ENCODE measurements around the gene PEX3.
"Not testable (repeated sequence)": the region's sequence is repeated elsewhere in the genome, so short reads cannot be mapped to it uniquely, and the experiment has no call there.

PEX3 gene

DNA sequence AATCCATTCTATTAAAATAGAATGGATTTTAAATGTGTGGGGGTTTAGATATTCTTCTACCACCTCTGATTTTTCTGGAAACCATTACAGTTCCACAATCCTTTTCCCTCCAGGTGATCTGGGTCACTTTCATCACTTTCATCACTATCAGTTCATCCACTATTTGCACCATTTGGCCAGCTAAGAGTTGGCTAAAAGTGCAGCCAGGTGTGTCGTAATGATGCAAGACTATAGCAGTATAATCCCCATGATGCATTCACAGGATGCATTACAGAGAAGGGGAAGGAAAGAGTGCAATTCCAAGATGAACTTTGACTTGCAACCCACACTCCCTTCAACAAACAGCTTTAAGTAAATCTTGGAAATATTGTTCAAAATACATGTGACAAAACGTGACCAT lies 56.0 kb downstream of the PEX3 start:
- DNase-seq (ENCODE audit: low read depth, low spot score): no peak

DNA sequence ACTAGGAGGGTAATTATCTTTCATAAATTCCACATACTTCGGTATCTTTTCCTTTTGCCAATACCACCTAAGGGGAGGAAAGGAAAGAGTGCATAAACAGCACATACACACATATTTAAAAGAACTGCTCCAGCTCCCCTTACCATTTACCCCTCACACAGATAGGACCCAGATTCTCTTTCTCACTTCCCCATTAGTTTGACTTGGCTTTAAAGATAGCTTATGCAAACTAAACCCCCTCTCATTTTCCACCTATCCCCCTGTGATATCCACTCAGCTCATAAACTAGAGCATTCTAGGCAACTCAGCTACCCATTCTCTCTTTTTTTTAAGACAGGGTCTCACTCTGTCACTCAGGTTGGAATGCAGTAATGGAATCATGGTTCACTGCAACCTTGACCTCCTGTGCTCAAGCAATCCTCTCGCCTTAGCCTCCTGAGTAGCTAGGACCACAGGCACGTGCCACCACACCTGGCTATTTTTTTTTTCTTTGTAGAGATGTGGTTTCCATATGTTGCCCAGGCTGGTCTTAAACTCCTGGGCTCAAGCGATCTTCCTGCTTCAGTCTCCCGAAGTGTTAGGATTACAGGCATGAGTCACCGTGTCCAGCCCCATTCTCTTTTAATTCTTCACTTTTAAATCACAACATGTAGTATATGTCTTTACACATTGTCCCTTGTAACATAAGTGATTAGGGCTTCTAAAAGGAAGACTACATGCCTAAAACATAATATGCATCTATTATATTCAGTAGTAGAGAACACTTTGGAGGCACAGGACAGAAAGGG lies 56.9 kb downstream of the PEX3 start:
- DNase-seq (ENCODE audit: low read depth, low spot score): no peak

DNA sequence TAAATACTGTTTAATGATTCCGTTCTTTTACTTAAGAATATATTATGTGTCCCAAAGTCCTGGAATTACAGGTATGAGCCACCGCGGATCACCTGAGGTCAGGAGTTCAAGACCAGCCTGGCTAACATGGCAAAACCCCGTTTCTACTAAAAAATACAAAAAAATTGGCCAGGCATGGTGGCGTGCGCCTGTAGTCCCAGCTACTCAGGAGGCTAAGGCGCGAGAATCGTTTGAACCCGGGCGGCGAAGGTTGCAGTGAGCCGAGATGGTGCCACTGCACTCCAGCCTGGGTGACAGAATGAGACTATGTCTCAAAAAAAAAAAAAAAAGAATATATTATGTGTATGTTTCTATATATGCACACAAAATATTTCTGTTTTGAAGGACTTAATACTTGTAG lies 59.7 kb downstream of the PEX3 start:
- DNase-seq (ENCODE audit: low read depth, low spot score): not testable (repeated sequence)

DNA sequence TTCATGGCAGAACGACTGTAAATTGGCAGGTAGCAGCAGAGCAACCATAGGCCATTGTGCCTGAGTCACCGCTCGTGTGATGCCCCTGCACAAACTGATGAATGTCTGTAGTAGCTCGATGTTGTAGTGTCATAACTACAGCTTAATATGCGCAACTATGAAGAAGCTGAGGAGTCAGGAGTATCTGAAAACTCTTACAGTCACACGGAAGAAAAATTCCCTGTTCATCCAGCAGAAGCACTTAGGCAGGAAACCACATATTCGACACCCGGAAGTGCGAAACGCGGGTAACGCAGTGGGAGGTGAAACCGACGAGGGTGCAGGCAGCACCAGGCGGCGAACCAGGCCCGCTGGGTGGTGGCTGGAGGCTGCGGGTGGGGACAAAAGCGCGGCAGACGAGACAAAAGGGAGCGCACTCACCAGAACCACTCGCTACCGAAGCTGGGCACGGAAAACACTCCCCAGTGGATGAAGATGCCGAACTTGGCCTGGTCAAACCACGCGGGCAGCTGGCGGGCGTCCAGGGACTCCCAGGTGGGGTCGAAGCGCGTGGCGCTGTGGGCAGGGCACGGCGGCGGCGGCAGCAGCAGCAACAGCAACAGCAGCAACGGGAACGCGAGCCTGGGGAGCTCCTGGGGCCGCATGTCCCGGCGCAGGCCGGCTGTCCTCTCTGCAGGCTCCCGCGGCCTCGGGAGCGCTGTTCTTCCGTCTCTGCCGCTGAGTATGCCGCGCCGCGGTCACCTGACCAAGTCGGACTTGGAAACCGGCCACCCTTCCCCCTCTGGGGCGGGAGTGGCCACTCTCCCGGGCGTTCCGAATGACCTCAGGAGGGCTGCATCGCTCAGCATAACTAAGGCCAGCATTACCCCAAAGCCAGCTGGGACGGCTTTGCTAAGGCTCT lies 60.6 kb downstream of the PEX3 start, which contains the start of gene FUCA2:
FUCA2 (minus strand) TSS at position 730 of the 901 bp plus-strand sequence; CDS start at position 644, 86 bp downstream.
- DNase-seq (ENCODE audit: low read depth, low spot score): peak; percentile 53

DNA sequence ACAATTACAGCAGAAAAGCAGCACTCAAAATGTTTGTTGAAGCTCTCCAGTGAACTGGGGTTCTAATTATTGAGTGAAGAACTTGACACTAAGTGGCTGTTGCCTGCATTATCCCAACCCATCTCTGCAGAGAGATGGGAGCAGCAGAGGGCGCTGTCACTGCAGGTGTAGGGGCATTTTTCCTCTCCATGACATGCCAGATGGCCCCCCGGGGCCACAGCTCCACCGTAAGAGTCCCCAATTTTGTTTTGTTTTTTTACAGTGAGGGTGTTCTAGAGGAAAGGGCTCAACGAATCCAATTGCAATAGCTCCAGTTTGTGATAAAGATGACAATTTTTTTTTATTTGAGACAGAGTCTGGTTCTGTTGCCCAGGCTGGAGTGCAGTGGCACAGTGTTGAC lies 62.8 kb downstream of the PEX3 start:
- DNase-seq (ENCODE audit: low read depth, low spot score): no peak

DNA sequence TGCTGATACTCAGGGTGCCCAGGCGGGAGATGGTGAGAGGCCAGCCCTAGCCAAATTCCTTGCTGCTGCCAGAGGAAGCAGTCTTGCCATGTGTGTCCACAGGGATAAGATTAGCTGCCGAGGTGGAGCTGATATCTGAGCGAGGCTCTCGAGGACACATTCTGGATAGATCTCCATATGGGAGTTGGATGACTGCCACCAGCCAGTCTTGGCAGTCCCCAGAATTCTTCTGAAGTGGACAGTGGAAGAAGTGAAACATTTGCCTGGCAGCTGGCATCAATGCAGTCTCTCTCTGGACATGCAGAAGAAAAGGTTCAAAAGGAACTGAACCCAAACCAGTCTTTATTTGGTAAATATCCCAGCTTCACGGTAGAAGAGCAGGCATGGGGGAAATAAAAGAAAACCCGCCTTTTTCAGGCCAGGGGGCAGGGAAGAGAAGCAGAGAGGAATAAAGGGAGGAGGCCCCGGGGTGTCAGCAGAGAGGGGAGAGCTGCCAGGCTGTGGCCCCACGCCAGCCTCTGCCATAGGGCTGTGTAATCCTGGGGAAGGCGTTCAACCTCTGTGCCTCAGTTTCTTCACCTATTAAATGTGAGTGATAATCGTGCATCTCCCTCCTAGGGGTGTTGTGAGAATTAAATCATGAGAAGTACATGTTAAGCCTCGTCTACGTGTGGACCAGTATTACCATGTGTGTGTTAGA lies 64.6 kb downstream of the PEX3 start:
- DNase-seq (ENCODE audit: low read depth, low spot score): no peak

DNA sequence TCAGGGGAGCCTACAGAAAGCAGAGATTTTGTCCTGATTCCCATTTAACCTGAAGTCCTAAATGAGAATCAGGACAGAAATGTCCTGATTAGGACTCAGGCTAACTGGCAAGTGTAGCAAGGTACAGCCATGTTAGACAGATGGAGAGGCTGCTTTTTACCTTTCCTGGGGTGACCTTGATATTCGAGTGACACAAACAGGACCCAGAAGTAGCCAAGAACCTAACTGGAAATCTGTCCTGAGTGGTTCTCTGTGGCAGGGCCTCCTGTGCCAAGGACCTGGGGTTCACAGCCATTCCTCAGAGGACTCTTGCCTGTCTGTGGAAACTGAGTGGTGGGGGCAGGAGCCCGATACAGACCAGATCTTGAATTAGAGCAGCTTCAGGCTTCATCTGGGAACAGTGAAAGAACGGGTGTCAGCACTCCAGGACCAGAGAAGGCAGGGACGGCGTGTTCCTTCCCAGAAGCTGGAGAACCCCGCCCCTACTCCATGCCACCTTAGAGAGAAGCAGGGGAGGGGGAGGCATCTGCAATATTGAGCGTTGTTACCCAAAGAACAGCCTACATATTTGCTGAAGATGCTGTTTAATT lies 65.3 kb downstream of the PEX3 start:
- no peak for DNase-seq (ENCODE audit: low read depth, low spot score)

DNA sequence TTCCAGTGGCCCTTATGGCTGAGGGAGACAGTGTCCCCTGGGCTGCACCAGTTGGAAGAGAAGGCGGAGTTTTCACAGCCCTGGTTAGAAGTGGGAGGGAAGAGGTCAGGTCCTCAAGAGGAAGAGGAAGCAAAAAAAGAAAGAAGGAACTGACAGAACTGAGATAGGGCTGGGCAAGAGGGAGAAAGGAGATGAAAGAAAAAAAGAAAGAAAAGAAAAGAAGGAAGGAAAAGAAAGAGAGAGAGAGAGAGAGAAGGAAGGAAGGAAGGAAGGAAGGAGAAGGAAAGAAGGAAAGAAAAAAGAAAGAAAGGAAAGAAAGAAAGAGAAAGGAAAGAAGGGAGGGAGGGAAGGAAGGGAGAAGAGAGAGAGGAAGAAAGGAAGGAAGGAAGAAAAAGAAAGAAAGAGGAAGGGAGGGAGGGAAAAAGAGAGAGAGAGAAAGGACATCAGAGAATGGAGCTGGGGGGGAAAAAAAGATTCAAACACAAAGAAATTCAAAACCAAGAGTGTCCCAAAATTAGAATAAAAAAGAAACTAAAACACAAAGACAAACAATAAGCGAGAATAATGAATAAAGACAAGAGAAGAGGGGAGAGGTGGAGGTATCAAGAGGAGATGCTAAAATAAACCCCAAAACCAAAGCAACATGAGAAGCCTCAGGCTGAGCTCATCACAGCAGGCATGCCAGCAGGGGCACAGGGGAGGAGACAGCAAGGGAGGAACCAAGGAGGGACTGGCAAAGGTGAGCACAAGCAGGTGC lies 66.3 kb downstream of the PEX3 start:
- no peak for DNase-seq (ENCODE audit: low read depth, low spot score)

DNA sequence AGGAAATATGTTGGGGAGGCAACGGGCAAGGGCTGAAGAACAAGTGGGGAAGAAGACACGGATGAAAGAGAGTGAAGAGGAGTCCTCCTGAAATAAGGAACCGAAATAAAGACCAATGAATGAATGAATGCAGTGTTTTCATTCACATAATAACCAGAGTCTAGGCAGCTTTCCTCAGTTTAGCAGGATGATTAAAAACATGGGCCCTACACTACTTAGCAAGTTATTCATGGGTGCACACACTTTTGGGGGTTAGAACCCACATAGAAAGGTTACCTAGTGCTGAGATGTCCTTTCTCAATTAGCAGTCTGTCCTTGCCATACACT lies 66.8 kb downstream of the PEX3 start:
- DNase-seq (ENCODE audit: low read depth, low spot score): no peak

DNA sequence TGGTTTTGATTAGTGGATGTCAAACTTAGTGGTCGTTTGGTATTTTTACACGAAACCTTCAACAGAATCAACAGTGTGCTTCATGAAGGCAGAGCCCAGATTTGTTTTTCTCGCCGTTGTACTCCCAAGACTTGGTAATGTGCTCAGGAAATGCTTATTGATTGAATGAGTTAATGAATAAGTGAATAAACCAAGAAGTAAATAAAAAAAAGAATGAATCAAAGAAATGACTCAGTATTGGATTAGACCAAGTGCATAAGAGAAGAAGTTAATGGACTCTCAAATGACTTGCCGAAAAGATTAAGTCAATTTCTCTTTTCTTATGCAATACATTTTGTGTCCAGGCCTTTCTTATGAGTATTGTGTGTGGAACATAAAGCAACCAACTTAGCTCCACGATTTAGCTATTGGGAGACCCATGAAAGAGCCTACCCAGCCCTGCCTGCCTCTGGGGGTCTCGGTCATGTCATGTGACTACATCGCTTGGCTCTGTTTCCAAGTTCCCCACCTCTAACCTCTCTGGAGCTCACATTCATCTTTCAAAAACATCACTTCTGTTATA lies 71.5 kb downstream of the PEX3 start:
- DNase-seq (ENCODE audit: low read depth, low spot score): no peak

DNA sequence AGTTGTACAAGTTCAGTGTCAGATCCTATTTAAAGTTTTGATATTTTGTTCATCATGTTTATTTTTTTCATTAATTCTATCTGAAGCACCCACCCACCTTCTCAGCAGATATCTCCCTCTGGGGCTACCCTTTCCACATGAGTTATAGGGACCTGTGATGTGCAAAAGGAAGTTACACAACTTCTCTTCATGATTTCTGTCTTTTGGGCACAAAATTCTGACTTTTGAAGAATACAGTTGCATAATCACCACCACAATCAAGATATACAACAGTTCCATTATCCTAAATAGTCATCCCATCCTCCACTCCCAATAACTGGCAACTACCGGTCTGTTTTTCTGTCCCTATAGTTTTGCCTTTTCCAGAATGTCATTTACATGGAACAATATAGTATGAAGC lies 74.8 kb downstream of the PEX3 start:
- no peak for DNase-seq (ENCODE audit: low read depth, low spot score)

DNA sequence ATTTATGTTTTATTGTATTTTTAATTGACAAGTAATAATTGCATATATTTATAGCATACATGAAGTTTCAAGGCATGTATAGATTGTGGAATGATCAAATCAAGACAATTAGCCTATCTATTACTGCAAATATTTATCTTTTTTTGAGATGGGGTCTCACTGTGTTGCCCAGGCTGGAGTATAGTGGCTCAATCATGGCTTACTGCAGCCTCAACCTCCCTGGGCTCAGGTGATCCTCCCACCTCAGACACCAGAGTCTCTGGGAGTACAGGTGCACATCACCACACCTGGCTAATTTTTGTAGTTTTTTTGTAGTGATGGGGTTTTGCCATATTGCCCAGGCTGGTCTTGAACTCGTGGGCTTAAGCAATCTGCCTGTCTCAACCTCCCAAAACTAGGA lies 77.1 kb downstream of the PEX3 start:
- no peak for DNase-seq (ENCODE audit: low read depth, low spot score)

DNA sequence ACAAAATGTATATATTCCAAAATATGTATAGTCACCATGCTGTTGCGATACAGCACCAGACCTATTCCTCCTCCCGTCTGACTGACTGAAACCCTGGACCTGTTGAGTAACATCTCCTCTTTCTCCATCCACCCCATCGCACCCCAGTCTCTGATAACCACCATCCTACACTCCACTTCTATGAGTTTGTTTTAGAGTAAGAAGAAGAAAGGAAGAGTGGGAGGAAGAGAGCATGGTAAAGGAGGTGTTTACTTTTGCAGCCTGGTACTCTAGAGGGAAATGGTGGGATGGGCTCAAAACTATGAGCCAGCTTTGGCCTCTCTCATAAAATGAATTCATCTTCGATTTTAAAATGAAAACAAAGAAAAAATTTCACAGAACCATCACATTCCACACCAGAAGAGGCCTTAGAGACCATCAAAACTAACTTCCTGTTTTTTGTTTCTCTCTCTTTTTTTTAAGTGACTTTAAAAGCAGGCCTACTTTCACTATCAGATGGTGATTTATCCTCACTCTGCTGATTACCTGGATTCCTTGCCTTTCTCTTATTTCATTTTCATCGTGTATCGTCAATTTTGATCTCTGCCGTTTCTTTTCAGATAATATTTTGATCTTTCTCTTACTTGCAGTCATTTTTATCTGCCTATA lies 77.7 kb downstream of the PEX3 start:
- no peak for DNase-seq (ENCODE audit: low read depth, low spot score)

DNA sequence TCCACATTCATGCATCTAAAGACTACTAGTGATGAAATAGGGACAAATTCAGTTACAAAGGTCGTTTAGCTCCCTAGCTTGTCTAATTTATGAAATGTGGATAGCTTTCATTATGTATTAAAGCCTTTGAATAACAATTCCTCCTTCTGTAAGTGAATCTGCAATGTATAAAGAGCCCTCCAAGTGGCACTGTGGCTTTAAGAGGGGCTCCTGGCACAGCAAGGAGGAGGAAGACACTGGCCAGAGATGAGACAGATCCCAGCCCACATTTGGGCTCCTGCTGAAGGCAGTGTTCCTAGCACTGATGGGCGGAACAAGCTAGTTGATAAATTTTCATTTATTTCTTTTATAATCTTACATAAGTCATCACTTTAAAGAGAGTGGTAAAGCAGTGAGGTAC lies 78.5 kb downstream of the PEX3 start:
- DNase-seq (ENCODE audit: low read depth, low spot score): no peak

DNA sequence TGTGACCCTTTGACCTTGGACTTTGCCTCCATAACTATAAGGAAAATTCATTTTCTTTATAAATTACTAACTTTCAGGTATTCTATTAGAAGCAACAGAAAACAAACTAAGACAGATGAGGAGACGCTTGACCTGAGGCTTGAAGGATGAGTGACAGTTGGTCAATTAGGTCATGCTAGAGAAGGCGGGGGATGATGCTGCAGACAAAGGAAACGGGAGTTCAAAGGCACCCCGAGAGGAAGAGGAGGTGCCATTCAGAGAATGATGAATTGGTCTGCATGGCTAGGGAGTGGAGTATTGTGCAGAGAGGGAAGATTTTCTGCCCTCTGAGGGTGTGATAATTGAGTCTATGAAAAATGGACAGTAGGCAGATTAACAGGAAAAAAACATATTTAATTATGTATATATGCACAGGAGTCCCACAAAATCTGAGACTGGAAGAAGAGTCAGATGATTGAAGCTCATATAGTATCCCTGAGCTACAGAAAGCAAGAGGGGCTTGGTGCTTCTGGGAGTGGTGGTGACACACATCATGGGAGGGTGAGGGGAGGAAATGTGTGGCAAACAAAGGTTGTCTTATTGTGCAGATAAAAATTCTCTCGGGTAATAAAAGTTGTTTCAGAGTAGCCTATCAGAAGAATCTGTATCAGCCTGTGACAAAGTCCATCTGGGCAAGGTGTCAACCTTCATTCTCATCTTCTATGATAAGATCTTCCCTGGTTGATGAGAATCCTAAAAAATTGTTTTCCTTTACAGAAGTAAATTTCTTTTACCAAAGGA lies 81.3 kb downstream of the PEX3 start:
- no peak for DNase-seq (ENCODE audit: low read depth, low spot score)

DNA sequence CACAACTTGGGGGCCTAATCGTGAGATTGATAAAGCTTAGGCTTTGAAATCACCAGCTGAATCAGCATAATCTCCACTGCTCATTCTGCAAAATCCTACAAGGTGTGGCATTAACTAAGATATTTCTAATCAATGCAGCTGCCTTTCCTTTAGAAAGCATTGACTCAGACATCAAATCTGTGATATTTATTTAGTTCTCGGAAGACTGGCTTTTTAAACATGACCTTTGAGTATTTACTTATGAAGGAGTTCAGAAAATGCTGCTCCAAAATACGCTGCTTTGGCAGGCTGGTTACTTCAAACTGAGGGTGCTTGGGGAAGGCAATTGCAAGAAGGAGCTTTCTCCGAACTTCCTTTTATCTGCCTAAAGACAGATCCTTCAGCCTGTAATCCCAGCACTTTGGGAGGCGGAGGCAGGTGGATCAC lies 84.6 kb downstream of the PEX3 start:
- no peak for DNase-seq (ENCODE audit: low read depth, low spot score)

DNA sequence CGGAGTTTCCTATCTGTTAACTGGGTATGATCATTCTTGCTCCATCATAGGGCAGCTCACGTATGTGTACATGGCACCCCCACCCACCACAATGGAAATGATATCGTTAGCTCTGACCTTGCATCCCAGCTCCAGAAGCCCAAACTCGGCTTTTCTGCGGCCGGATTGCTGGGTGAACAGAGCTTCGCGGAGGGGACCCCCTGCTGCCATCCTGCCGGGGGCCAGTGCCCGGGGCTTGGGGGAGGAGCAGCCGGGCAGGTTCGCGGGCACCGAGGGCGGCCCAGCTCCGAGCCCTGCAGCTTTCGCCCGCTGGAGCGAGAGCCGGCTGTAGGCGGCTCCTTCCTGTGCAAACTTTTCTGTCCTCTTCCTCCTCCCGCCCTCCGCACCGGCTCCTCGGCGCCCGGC lies 85.9 kb downstream of the PEX3 start:
- no peak for DNase-seq (ENCODE audit: low read depth, low spot score)

DNA sequence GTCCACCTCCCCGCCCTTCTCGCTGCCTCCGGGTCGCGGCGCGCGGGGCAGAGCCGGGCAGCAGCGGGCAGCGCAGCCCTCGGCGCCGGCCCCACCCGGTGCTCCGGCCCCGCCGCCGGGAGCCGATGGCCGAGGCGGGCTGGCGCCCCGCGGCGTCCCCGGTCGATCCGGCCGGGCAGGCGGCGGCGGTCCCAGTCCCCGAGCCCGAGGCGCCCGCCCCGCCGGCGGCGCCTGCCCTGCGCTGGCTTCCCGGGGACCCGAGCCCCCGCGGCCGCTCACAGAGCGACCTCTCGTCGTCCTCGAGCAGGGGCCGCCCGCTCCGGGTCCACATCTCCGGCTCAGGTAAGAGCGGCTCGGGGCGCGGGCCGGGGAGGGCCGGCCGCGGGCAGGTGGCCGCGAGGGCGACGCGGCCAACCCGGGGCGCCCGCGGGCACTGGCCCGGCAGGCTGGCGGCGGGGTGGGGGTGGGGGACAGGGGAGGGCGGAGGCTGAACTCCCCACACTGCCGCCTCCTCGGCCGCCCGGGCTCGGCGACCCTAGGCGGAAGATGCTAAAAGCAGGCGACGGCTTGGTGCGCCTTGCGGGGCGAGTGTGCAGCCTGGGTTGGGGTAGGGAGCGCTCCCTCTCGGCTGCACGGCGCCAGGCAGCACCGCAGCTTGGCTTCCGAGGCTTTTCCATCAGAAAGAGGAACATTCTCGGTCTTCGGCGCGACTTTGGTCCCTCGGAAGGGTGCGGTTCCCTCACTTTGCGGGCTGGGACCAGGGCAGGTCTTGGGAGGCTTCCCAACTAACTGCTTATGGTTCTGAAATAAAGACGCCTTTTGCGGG lies 86.5 kb downstream of the PEX3 start:
- DNase-seq (ENCODE audit: low read depth, low spot score): no peak

DNA sequence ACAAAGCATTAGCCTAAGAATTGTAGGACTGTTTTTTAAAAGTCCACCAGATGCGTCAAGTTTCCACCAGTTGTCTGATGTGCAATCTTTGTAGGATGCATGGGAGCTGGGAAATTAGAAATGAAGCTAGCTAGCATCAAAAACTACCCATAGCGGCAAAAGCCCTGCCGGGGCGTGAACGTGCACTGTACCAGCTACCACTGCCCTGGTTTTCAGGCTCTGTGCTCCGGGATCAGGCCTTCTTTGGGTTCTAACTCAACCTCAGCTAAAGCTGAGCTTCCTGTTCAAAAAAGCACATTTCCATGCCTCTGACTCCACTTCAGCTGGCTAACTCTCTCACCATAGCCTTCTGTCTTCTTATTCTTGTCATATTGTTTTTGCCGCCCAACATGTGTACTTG lies 87.8 kb downstream of the PEX3 start:
- DNase-seq (ENCODE audit: low read depth, low spot score): no peak

All from brain pericyte (primary cell).